ENCODE results near the gene SLC6A19.

The SLC6A19 gene

GRCh38 chr5:1274471-1274870, 73.1 kb downstream of the SLC6A19 start:
- Histone ChIP-seq H3K27me3 (no peaks in the 10 kb centered on the region), H3K27ac (no peak overlapping the region), H3K4me3 (ENCODE audit: low read depth in 1 of 2, low read length in 1 of 2) (no peak overlapping the region), H3K9me3 (no peaks in the 10 kb centered on the region), H3K36me3 (no peaks in the 10 kb centered on the region), H3K4me1 (ENCODE audit: control insufficient read depth in 1 of 2, insufficient read depth in 1 of 2, low read depth in 1 of 2, low read length in 1 of 2) (no peaks in the 10 kb centered on the region)
- no peak for TF ChIP-seq CTCF (IDR thresholded peaks at IDR 0.05)

Measured in neutrophil (primary cell).